Skeletal muscle cell (primary cell): ENCODE measurements around the gene DRC7.
"Not testable (repeated sequence)": the region's sequence is repeated elsewhere in the genome, so short reads cannot be mapped to it uniquely, and the experiment has no call there.

ENCODE experiments used
- DNase-seq: peaks from one replicate; pipeline ENCODE4 v3.0.0-alpha.2; 2010; ENCODE audit warnings: low read depth
- H3K4me3 ChIP-seq: 2 replicates; pipeline ENCODE4 v1.5.1; 2011; ENCODE audit warnings: low read depth, mild to moderate bottlenecking, control low read depth, low read length, moderate library complexity

Gene DRC7

GRCh38 chr16:57704905-57705852 is 10.6 kb downstream of the DRC7 start:
- DNase-seq: no peak
- no peak overlapping the region for H3K4me3 ChIP-seq

- H3K4me3 ChIP-seq: no peak overlapping the region
- no peak for DNase-seq
Observed at GRCh38 chr16:57706717-57707116, 12.1 kb downstream of the DRC7 start.

GRCh38 chr16:57707331-57707730 is 12.7 kb downstream of the DRC7 start:
- no peak overlapping the region for H3K4me3 ChIP-seq
- DNase-seq: no peak

GRCh38 chr16:57708168-57708567 is 13.6 kb downstream of the DRC7 start:
- no peak for DNase-seq
- H3K4me3 ChIP-seq: no peak overlapping the region

- H3K4me3 ChIP-seq: no peak overlapping the region
- no peak for DNase-seq
Observed at GRCh38 chr16:57709663-57710062, 15.1 kb downstream of the DRC7 start.

- H3K4me3 ChIP-seq: no peak overlapping the region
- DNase-seq: no peak
Observed at GRCh38 chr16:57711346-57711745, 16.7 kb downstream of the DRC7 start.

- no peak overlapping the region for H3K4me3 ChIP-seq
- DNase-seq: no peak
Observed at GRCh38 chr16:57711993-57712392, 17.4 kb downstream of the DRC7 start.

GRCh38 chr16:57712569-57712968 is 18.0 kb downstream of the DRC7 start:
- not testable (repeated sequence) for H3K4me3 ChIP-seq, DNase-seq

- no peak for DNase-seq
Observed at GRCh38 chr16:57713596-57713995, 19.0 kb downstream of the DRC7 start.

GRCh38 chr16:57714047-57714446 is 19.4 kb downstream of the DRC7 start:
- H3K4me3 ChIP-seq: no peak overlapping the region
- no peak for DNase-seq

More at GRCh38 chr16:57713596-57713995, 19.0 kb downstream of the DRC7 start:
- H3K4me3 ChIP-seq: no peak overlapping the region

- no peak overlapping the region for H3K4me3 ChIP-seq
- DNase-seq: no peak
Observed at GRCh38 chr16:57720142-57720575, 25.6 kb downstream of the DRC7 start.

GRCh38 chr16:57721356-57722209 is 27.0 kb downstream of the DRC7 start:
- DNase-seq: no peak
- no peak overlapping the region for H3K4me3 ChIP-seq

- no peak for DNase-seq
- no peak overlapping the region for H3K4me3 ChIP-seq
Observed at GRCh38 chr16:57722210-57722499, 27.5 kb downstream of the DRC7 start.

GRCh38 chr16:57722651-57723050 is 28.0 kb downstream of the DRC7 start:
- H3K4me3 ChIP-seq: no peak overlapping the region
- DNase-seq: no peak

- no peak for DNase-seq
- H3K4me3 ChIP-seq: no peak overlapping the region
Observed at GRCh38 chr16:57723170-57723569, 28.6 kb downstream of the DRC7 start.

- H3K4me3 ChIP-seq: no peak overlapping the region
- DNase-seq: no peak
Observed at GRCh38 chr16:57724531-57724930, 29.9 kb downstream of the DRC7 start.

GRCh38 chr16:57725151-57725550 is 30.5 kb downstream of the DRC7 start:
- no peak for DNase-seq

GRCh38 chr16:57725554-57725953 is 30.9 kb downstream of the DRC7 start:
- H3K4me3 ChIP-seq: no peak overlapping the region
- no peak for DNase-seq

More at GRCh38 chr16:57725151-57725550, 30.5 kb downstream of the DRC7 start:
- H3K4me3 ChIP-seq: no peak overlapping the region

GRCh38 chr16:57725976-57726375 is 31.4 kb downstream of the DRC7 start:
- DNase-seq: no peak
- H3K4me3 ChIP-seq: no peak overlapping the region

- H3K4me3 ChIP-seq: no peak overlapping the region
- no peak for DNase-seq
Observed at GRCh38 chr16:57726433-57726947, 31.9 kb downstream of the DRC7 start.
